Measurements from ENCODE around the gene KRT84.

Gene KRT84, protein sequence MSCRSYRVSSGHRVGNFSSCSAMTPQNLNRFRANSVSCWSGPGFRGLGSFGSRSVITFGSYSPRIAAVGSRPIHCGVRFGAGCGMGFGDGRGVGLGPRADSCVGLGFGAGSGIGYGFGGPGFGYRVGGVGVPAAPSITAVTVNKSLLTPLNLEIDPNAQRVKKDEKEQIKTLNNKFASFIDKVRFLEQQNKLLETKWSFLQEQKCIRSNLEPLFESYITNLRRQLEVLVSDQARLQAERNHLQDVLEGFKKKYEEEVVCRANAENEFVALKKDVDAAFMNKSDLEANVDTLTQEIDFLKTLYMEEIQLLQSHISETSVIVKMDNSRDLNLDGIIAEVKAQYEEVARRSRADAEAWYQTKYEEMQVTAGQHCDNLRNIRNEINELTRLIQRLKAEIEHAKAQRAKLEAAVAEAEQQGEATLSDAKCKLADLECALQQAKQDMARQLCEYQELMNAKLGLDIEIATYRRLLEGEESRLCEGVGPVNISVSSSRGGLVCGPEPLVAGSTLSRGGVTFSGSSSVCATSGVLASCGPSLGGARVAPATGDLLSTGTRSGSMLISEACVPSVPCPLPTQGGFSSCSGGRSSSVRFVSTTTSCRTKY

DNA sequence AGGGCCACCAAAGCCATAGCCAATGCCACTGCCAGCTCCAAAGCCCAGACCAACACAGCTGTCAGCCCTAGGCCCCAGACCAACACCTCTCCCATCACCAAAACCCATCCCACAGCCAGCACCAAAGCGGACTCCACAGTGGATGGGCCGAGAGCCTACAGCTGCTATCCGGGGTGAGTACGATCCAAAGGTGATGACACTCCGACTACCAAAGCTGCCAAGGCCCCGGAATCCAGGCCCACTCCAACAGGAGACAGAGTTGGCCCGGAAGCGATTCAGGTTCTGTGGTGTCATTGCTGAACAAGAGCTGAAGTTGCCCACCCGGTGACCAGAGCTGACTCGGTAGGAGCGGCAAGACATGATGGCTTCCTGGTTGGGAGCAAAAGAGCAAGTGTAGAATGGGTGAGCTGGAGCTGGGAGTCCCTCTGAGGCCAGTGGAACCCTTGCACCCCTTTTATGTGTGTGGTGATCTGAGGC lies at the start of gene KRT84:
Gene KRT84 (minus strand): TSS at position 427 of the 477 bp plus-strand sequence. CDS start 67 bp downstream, at position 360.
- TF ChIP-seq, protein P1, sequence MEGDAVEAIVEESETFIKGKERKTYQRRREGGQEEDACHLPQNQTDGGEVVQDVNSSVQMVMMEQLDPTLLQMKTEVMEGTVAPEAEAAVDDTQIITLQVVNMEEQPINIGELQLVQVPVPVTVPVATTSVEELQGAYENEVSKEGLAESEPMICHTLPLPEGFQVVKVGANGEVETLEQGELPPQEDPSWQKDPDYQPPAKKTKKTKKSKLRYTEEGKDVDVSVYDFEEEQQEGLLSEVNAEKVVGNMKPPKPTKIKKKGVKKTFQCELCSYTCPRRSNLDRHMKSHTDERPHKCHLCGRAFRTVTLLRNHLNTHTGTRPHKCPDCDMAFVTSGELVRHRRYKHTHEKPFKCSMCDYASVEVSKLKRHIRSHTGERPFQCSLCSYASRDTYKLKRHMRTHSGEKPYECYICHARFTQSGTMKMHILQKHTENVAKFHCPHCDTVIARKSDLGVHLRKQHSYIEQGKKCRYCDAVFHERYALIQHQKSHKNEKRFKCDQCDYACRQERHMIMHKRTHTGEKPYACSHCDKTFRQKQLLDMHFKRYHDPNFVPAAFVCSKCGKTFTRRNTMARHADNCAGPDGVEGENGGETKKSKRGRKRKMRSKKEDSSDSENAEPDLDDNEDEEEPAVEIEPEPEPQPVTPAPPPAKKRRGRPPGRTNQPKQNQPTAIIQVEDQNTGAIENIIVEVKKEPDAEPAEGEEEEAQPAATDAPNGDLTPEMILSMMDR (IDR thresholded peaks at IDR 0.05; ENCODE audit: low read depth, low read length, missing control alignments): no peak
- no peak for DNase-seq (ENCODE audit: low read depth)
- H3K4me3 ChIP-seq (ENCODE audit: low read depth, low read length): no peak within 1 kb of the TSS

DNA sequence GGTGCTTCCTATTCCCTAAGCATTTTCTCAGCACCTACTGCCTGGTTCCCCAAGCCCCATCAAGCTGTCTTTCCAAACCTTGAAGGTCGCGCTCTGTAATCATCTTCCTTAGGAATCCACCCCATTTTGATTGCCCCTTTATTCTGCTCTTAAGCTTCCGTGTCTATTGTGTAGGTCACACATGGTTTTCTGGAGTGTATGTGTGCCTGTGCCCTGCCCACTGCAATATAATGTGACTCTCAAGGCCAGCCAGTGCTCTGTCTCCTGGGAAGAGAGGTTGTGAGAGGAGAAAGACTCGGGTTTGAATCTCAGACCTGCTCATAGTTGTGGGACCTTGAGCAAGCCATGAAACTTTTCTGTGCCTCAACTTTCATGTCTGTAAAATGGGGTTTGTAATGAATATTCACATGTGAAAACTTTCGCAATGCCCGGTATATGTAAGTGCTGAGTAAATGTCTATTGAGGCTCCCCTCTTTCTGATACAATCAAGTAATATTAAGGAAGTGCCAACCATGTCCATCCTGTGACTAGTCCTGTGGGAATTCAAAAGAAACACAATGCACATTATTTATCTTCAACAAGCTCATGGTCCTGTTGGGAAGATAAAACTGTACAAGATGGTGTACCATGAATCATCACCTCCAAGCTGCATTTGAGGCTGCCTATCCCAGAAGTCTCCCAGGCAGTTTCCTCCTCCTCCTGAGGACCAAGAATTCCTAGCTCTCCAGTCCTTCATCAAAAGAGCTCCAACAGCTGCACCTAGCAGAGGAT lies 49.5 kb upstream of the KRT84 start:
- TF ChIP-seq, protein P1 (IDR thresholded peaks at IDR 0.05; ENCODE audit: low read depth, low read length, missing control alignments): no peak
- no peak for DNase-seq (ENCODE audit: low read depth)
- no peak overlapping the region for H3K4me3 ChIP-seq (ENCODE audit: low read depth, low read length)

DNA sequence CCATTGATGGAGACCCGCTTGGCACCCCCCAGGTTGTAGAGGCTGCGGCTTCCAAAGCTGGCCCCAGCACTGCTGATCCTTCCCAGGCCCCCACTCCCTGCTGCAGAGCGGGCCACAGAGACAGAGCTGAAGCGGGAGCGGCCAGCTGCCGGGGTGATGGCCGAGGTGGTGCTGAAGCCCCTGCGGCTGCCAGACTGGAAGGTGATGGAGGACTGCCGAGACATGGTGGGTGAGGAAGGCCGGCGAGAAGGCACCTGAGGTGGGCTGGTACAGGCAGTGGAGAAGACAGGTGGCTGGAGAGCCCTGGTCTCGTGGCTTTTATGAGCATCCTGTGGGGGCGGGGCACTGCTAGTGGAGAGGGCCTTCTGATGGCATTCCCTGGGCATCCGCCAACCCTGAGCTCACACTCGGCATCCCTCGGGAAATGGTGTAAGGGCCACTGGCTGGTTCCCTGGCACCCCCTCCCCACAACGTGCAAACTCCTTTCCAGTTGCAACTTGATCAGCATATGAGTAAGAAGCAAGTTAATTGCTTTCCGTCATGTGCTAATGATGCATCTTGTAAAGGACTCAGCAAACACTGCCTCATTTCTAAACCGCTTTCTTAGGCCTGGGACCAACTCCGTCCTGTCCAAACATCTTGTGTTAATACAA lies 48.8 kb upstream of the KRT84 start, which contains the start of gene KRT75:
Gene KRT75 (minus strand): TSS at position 291 of the 653 bp plus-strand sequence. CDS start 67 bp downstream, at position 224.
- no peak within 1 kb of the TSS for H3K4me3 ChIP-seq (ENCODE audit: low read depth, low read length)
- TF ChIP-seq, protein P1 (IDR thresholded peaks at IDR 0.05; ENCODE audit: low read depth, low read length, missing control alignments): no peak
- DNase-seq (ENCODE audit: low read depth): no peak

DNA sequence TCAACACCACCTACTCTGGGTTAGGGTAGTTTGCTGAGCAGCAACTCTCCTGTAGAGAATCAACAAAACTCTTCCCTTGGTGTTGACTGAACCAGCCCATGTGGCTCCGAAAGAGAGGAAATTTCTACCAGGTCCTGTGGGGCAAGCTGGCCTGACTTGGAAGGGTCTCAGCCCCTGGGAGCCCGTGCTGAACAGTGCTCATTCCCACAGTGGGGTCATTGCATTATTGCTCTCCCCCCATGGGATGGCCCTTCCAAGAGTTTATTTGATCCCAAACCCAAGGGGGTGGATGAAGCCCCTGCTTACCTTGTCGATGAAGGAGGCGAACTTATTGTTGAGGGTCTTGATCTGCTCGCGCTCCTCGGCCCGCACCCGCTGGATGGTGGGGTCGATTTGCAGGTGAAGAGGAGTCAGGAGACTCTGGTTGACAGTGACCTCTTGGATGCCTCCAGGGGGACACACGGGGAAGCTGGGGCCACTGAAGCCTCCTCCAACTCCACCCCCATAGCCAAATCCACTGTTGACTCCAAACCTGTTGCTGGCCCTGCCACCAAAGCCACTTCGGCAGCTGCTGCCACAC lies 48.1 kb upstream of the KRT84 start:
- no peak for DNase-seq (ENCODE audit: low read depth)
- TF ChIP-seq, protein P1 (IDR thresholded peaks at IDR 0.05; ENCODE audit: low read depth, low read length, missing control alignments): no peak
- no peak overlapping the region for H3K4me3 ChIP-seq (ENCODE audit: low read depth, low read length)

DNA sequence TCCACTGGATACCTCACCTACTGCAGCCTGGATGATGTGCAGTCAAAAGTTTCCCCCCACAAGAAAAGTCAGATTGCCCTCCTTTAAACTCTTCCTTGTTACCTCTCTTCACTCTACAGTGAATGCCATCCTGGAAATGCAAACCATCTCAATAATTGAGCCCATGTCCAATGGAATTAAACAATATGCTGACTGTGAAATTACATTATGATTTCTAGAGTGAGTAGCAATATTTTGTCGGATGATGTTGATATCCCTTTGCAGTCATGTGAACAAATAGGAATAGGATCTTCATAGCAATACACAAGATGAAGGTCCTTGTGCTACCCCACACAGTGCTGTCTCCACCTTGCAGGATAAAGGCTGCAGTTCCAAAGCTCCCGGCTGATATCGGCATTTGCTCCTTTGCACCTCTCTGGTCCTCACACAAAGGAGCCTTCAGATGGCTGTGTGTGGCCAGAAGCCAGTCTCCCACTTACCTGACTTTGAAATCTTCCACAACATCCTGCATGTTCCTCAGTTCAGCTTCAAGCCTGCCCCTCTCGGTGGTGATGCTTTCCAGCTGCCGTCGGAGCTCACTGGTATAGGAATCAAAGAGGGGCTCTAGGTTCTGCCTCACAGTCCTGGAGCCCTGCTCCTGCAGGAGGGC lies 47.2 kb upstream of the KRT84 start:
- no peak for DNase-seq (ENCODE audit: low read depth)
- TF ChIP-seq, protein P1 (IDR thresholded peaks at IDR 0.05; ENCODE audit: low read depth, low read length, missing control alignments): no peak
- H3K4me3 ChIP-seq (ENCODE audit: low read depth, low read length): no peak overlapping the region

DNA sequence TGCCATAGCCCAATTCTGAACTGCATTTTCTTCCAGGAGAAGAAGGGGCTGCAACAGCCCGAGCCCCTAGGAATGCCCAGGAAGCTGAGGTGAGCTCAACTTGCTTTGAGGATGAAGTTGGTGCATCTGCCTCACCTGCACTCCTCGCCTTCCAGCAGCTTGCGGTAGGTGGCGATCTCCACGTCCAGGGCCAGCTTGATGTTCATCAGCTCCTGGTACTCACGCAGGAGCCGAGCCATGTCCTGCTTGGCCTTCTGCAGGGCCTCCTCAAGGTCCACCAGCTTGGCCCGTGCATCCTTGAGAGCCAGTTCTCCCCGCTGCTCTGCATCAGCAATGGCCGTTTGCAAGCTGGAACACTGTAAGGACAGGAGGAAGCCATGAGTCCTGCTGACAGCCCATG lies 42.7 kb upstream of the KRT84 start:
- TF ChIP-seq, protein P1 (IDR thresholded peaks at IDR 0.05; ENCODE audit: low read depth, low read length, missing control alignments): no peak
- H3K4me3 ChIP-seq (ENCODE audit: low read depth, low read length): no peak overlapping the region
- DNase-seq (ENCODE audit: low read depth): no peak

Measured in GM12864 (cell line).